ENCODE results near the gene IGLL5.

GRCh38 chr22:22908495-22908861 lies 20.9 kb downstream of the IGLL5 start:
- TF ChIP-seq CTCF (IDR thresholded peaks at IDR 0.05), result no peak
- no peak for TF ChIP-seq POLR2AphosphoS5 (IDR thresholded peaks at IDR 0.05; ENCODE audit: low read depth, low read length)
- no peak for TF ChIP-seq USF1 (IDR thresholded peaks at IDR 0.05; ENCODE audit: borderline replicate concordance, low read depth)
- no peak for TF ChIP-seq MAX (IDR thresholded peaks at IDR 0.05; ENCODE audit: low read depth)
- TF ChIP-seq RAD21 (IDR thresholded peaks at IDR 0.05; ENCODE audit: low read length), result no peak
- no peak for TF ChIP-seq RXRA (IDR thresholded peaks at IDR 0.05; ENCODE audit: borderline replicate concordance, low read depth)
- TF ChIP-seq TAF1 (IDR thresholded peaks at IDR 0.05; ENCODE audit: borderline replicate concordance, low read depth, low read length), result no peak
- no peak for TF ChIP-seq EP300 (IDR thresholded peaks at IDR 0.05; ENCODE audit: borderline replicate concordance in 1 of 2, low read depth in 1 of 2, low read length in 1 of 2)
- TF ChIP-seq JUND (IDR thresholded peaks at IDR 0.05), result no peak
- no peak for TF ChIP-seq ZBTB33 (IDR thresholded peaks at IDR 0.05; ENCODE audit: borderline replicate concordance, low read depth)
- no peak for TF ChIP-seq EZH2phosphoT487 (IDR thresholded peaks at IDR 0.05; ENCODE audit: borderline replicate concordance, low read depth)
- no peak for TF ChIP-seq IRF3 (IDR thresholded peaks at IDR 0.05; ENCODE audit: low read depth, low read length)
- TF ChIP-seq USF2 (IDR thresholded peaks at IDR 0.05; ENCODE audit: borderline replicate concordance, low read depth, low read length), result no peak

Data from SK-N-SH (cell line).